GM12874 (cell line): Measurements from ENCODE around the gene GBX1.

Source experiments
- CTCF ChIP-seq: IDR thresholded peaks from 2 replicates; pipeline ENCODE4 v1.5.1; 2011; ENCODE audit warnings: low read depth, mild to moderate bottlenecking, control low read depth, low read length, moderate library complexity; ENCODE audit not compliant: insufficient read depth

Gene GBX1

GRCh38 chr7:151208253-151208862 lies 40.9 kb upstream of the GBX1 start:
- no peak for TF ChIP-seq CTCF

- TF ChIP-seq CTCF = no peak
Measured at GRCh38 chr7:151207804-151208203, 40.3 kb upstream of the GBX1 start.

GRCh38 chr7:151207315-151207714 lies 39.8 kb upstream of the GBX1 start:
- TF ChIP-seq CTCF = no peak

- TF ChIP-seq CTCF = no peak
Measured at GRCh38 chr7:151206914-151207313, 39.4 kb upstream of the GBX1 start.

- TF ChIP-seq CTCF = no peak
Measured at GRCh38 chr7:151205730-151206129, 38.2 kb upstream of the GBX1 start.

- TF ChIP-seq CTCF = no peak
Measured at GRCh38 chr7:151204383-151205032, 37.0 kb upstream of the GBX1 start.

- no peak for TF ChIP-seq CTCF
Measured at GRCh38 chr7:151202836-151203235, 35.3 kb upstream of the GBX1 start.
